H1 (cell line): ENCODE measurements around the gene GFOD1. TPM values are rescaled to one million over a fixed set of nuclear protein-coding genes. Genes with fewer than 3 reads are reported as not detected.

ENCODE experiments used
- polyA plus RNA-seq, 7 experiments: library from polyadenylated mRNA; depleted of rRNA in 3 of 7; stranded (reverse) in 5 of 7; unstranded in 2 of 7; fragments of >200 nt in 5 of 7; fragments of 200-250 nt in 2 of 7; gene quantifications; 1 replicate in 5 of 7; 2 replicates in 1 of 7; 4 replicates in 1 of 7; pipeline versions ENCODE4 v1.2.1 to v1.2.3, GENCODE V29; 2011 to 2013; ENCODE audit warnings: missing spikeins in 2 of 7, mixed read lengths in 2 of 7
- total RNA-seq: library from RNA; stranded (reverse); fragmentation: NEBNext Ultra II Directional; extraction: Animal tissue kit (Norgen Biotek cat#: 25700); gene quantifications from 2 replicates; pipeline ENCODE4 v1.2.1, GENCODE V29; 2021
- TF ChIP-seq, protein P1 (sequence below): IDR thresholded peaks from 2 replicates; pipeline ENCODE4 v1.6.1; 2011; ENCODE audit warnings: low read length, improper control_type of control experiment

GFOD1 gene
- total and polyA plus RNA-seq, 2 of the 8 experiments (the other 6 are each of a cell fraction or from before 2014, with no cell fraction given) = 2.5 to 8.8 TPM

DNA sequence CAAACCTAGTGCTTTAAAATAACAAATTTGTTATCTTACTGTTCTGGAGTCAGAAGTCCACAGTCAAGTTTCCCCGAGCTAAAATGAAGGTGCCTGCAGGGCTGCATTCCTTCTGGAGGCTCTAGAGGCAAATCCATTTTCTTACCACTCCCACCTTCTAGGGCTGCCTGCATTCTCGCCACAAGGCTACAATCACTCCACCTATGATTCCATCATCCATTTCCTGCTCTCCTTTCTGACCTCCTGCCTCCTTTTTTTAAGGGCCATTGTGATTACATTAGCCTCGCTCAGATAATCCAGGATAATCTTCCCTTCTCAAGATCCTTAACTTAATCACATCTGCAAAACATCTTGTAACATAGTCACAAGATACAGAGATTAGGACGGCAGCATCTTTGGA is 44.6 kb upstream of the GFOD1 start (continued):
- TF ChIP-seq, protein P1, sequence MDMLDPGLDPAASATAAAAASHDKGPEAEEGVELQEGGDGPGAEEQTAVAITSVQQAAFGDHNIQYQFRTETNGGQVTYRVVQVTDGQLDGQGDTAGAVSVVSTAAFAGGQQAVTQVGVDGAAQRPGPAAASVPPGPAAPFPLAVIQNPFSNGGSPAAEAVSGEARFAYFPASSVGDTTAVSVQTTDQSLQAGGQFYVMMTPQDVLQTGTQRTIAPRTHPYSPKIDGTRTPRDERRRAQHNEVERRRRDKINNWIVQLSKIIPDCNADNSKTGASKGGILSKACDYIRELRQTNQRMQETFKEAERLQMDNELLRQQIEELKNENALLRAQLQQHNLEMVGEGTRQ = no peak
